ENCODE measurements around the gene LINC01488.

GRCh38 chr11:69461272-69461962 lies 20.0 kb upstream of the LINC01488 start:
- no peak for TF ChIP-seq POLR2AphosphoS5 (IDR thresholded peaks at IDR 0.05)
- no peak for TF ChIP-seq CTCF (IDR thresholded peaks at IDR 0.05)
- TF ChIP-seq POLR2A (IDR thresholded peaks at IDR 0.05) = no peak

Data from breast epithelium (tissue), 3 donors.